Measurements from ENCODE around the gene USP9Y.

The USP9Y gene

DNA sequence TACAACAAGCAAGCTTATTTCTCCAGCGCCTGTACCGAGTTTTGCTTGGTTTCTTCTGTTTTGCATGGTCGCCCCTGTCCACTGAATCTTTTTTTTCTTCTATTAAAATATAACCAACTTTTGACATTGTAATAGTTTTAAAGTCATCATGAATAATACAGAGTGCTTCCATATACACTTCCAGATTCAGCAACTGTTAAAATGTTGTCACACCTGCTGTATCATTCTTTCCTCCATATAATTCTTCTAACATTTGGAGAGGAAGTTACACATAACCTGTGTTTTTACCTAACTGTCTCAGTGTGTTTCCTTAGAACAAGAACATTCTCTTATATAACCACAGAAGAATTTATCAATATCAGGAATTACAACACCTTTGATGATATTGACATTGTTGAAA, 83.5 kb downstream of the USP9Y start:
- no peak for DNase-seq

DNA sequence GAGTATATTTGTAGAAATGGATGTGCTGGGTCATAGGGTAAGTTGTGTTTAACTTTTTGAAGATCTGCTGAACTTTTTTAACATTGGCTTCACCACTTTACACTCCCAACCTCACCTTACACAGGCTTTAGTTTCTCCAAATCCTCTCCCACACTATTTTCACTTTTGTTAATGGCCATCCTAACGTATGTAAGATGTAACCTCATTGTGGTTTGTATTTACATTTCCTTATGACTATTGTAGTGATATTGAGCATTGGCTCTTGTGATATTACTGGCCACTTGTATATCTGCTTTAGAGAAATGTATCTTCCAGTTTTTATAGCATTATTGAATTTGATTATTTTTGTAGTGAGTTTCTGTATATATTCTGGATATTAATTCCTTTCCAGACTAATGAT, 93.0 kb downstream of the USP9Y start:
- DNase-seq = no peak

DNA sequence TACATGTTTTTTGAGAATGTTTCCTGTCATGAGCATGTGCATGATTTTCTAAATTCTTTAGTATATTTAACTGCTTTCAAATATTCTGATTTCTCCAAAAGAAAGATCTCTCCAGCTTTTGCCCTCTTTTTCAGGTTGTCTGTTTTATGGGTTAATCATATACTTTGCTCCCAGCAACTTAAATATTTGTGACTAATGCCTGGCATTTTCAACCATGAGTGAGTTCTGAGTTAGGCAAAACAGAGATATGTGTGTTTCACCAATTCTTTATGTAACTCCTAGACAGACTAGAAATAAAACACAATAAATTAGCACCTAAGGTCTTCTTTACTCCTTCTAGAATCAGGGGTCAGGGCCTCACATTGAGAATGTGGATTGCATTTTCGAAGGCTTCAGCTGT, 107.0 kb downstream of the USP9Y start:
- no peak for DNase-seq

DNA sequence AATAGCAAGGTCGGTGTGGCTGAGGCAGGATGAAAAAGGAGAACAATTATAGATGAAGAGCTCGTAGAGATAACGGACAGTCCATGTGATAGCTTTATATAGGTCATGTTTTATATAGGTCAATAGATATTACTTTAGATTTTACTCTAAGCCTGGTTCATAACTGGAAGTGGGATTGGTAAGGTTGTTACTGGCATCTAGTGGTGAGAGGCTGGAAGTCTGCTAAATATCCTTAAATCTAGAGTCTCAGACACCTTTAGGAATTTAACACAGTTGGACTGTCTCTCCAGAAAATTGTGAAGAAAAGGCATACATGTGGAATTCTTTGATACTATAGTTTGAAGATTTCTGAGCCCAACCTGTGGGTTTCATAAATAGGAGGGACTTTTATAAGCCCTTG, 108.0 kb downstream of the USP9Y start:
- DNase-seq = no peak

DNA sequence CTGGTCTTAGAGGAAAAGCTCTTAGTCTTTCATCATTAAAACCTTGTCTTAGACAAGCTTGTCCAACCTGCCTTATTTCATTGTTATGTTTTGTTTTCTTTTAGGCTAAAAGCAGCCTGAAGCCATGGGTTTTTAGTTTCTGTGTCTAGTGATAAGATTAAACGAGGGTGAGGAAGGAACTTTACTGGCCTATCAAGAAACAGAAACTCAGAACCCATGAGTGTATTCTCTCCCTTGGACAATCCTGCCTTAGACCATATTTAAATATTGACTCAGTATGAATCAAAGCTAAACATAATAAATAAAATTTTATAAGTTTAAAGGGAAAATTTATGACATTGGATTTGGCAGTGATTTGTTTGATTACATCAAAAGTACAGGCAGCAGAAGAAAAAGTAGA, 122.4 kb downstream of the USP9Y start:
- DNase-seq = no peak

DNA sequence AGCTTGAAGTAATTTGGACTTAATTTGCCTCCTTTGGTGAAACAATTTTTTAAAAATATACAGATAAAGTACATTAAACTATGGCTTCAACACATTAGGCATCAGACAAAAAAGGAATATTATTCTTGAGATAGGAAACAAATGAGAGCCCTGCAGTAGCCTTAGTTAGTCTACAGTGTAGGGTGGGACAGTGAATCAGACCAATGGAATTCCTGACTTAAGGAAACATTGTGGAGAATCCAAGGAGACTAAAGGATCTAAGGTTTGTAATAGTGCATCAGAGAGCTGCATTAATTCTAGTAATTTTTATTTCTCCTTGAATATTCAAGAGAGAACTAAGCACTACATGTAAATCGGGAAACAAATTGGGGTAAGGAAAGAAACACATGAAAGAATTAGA, 125.8 kb downstream of the USP9Y start:
- no peak for DNase-seq

DNA sequence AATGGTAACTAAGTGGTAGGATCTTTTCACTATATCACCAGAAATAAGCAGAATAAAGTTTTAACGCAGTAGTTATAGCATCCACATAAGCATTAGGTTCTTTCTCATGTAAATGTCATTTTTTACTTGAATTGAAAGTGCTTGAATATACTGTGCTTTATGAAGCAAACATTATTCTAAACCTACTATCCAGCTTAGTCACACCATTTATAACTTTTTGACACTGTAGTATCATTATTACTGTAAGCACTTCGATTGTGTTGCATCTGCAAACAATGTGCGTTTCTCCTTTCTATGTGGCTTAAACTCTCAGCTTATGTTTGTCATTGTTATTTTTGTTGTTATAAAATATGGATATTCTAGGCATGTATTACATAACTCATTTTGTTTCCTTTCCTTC, 132.3 kb downstream of the USP9Y start:
- no peak for DNase-seq

DNA sequence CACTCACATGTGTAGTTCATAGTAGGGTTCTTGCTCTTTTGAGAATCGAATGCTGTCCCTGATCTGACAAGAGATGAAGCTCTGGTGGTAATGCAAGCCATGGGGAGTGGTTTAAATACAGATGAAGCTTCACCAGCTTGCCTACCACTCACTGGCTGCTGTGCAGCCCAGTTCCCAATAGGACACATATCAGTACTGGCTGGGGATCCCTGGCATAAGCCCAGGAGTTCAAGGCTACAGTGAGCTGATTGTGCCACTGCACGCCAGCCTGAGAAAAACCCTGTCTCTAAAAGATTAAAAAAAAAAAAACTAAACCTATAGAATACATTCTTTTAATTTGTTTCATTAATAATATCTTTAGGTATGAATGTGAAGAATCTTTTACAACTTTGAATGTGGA, 136.5 kb downstream of the USP9Y start:
- DNase-seq = no peak

DNA sequence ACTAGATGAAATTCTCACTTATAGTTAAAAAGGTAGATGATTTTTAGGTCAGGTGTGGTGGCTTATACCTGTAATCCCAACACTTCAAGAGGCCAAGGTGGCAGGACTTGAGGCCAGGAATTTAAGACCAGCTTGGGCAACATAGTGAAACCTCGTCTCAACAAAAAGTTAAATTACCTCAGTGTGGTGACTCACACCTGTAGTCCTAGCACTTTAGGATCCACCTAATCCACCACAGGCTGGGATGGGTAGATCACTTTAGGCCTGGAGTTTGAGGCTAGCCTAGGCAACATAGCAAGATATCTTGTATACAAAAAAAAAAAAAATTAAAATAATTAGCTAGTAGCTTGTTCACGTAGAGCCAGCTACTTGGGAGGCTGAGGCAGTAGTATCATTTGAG, 140.3 kb downstream of the USP9Y start:
- DNase-seq = no peak

DNA sequence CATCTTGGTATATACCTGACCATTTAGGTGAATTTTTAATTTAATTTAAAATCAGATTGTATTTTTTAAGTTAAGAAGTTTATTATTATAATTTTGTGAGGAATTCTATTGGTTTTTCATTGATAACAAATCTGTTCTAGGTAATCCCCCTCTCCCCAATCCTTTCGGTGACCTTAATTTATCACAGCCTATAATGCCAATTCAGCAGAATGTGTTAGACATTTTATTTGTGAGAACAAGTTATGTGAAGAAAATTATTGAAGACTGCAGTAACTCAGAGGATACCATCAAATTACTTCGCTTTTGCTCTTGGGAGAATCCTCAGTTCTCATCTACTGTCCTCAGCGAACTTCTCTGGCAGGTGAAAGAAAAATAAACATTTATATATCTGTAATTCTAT, 145.8 kb downstream of the USP9Y start:
- DNase-seq = no peak

DNA sequence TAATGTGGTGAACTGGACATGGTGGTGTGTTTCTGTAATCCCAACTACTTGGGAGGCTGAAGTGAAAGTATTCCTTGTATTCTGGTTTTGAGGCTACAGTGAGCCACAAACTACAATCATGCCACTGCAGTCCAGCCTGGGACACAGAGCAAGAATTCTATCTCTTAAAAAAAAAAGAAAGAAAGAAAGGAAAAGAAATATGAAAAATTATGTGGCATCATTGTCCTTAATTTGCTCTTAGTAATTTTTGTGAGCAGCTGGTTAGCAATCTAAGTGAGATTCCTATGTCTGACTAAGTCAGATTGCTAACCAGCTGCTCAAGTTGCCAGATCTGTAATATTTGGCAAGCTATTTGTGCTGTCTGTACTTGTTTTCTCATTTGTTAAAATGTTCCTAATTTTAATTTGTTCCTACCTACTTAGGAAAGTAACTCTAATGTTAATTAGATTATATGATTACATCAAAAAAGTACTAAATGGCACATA, 154.8 kb downstream of the USP9Y start:
- no peak for DNase-seq

DNA sequence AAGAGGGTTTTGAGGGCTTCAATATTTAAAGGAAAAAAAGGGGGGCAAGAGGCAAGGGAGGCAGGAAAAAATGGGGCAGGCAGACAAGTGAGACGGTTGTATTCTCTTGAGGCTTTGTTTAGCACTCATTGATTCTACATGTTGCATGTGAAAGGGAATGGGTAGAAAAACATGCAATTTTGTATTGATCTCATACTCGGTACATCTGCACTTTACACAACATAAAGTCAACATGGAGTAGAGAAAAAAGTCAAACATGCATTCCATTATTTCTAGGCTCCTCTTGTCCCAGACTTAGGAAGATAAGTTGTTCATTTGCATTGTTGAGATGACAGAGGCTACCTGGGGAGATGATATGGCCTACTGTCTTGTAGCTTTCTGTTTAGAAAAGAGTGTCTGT, 166.9 kb downstream of the USP9Y start:
- no peak for DNase-seq

DNA sequence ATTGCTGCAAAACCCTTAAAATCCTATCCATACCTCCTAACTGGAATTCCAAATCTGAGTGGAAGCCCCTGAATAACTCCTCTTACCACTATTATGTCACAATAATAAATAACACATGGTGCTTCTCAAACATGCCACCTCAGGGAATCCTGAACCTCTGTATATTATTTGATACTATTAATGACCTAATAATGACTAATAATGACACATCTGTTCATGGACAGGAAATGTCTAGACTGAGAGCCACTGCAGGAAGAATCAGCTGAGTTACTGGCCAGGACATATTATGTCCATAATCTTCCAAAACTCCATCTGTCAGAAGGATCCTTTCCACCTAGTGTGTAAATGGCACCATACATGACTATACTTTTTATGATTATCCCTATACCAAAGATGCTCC, 195.9 kb downstream of the USP9Y start:
- no peak for DNase-seq

DNA sequence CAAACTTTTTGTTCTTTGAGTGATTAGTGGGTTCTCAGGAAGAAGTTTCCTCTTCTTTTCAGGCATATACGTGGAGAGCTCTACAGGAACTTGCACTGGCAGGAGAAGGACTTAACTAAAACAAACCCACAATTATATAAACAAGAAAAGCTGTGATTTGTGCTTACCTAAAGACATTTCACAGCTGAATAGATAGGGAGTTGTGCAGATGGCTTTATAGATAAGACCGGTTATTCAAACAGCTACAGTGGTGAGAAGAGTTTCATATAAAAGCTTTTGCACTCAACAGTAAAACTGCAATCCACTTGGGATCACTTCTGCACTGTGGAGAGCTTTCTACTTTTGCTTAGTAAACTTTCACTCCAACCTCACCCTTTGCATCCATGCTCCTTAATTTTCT, 197.6 kb downstream of the USP9Y start:
- DNase-seq = no peak

DNA sequence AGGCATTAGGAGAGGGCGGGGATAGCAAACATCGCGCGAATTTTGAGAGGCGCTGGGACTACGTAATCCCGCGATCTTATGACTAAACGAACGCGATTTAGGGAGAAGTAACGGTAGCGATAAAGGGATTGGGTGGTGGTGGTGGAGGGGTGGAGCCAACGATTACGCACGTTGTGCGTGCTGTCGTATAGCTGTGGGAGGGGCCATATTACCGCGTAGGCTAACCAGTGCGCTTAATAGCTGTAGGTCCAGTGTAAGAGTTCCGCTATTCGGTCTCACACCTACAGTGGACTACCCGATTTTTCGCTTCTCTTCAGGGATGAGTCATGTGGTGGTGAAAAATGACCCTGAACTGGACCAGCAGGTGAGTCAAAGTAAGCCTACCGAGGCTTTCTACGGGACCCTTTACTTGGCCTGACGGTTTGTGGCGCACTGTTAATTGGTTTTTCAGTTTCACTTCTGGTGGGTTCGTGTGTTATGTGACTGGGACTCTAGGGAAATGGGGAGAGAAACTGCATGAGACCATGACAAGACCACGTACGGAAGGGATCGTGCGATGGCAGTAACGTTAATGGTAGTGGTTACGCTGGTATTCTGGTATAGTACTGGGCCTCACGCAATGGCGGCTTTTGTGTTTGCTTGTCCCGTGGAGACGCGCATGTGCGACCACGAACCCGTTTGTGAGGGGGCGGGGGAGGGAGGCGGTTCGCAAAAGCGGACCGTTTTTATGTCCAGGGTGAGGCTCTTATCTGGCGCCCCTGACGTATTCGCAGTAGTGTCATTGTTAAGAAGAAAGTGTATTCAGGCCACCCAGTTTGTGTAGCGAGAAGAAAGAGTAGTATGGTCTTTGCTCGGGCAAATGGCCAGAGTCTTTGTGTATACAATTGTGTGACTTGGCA, 203.8 kb downstream of the USP9Y start, which contains the start of gene DDX3Y:
DDX3Y (plus strand) TSS at position 251 of the 899 bp plus-strand sequence; CDS start at position 320, 69 bp downstream.
- DNase-seq = no peak

DNA sequence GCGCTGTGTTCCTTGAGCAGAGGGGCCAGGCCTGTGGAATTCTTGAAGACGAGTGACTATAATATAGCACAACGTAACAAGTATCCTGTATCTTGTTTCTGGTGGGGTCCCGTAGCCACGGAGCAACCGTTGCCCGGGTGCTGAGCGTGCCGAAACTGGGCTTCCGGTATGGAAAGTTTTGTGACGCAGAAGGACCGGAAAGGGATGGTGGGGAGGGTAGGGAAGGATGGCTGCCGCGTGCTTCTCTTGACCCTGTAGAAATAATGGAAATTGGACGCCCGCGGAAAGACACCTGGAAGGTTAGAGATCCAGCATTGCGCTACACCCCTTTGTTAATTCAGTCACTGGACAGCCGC, 204.5 kb downstream of the USP9Y start:
- no peak for DNase-seq

DNA sequence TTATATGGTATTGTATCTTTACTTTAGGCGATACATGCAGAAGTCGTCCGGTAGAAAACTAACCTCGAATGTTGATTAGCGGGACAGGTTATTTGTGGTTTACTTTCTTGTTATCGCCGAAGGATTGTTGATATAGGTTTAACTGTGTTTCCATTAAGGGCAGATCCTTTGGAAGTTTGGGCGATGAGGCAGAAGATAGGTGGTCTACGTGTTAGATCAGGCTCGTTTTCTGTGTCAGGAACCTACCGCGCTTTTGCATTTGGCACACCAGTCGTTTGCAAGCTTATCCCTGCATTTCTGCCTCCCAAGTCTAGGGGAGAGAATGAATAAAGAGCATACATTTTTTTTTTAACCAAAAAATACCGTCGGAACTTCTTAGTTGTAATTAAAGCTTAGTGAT, 204.9 kb downstream of the USP9Y start:
- no peak for DNase-seq

Data from midbrain (tissue), 1 donor.